GM19351 (cell line): Measurements from ENCODE around the gene ADAD2.

ENCODE experiments used
- ATAC-seq: cut with Tn5 transposase; IDR thresholded peaks from one replicate; pipeline ENCODE4 v1.9.1; 2021; ENCODE audit warnings: mild to moderate bottlenecking, moderate library complexity; ENCODE audit not compliant: unreplicated experiment

ADAD2 gene

DNA sequence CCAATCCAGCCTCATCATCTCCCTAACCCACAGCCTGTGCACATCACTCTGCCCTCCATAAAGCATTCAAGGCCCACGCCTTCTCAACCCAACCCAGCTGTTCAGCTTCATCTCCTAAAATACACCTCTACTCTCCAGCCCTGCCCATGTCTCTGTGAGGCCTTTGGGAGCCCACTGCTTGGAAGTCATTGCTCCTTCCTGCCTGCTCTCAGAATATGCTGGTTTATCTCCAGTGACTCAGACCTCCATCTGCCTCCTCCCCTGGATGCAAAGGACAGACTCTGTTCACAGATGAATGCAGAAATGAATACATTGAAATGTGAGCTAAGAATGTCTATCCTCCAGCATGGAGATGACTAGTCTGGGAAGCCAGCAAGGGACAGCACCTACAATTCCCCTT is 29.9 kb downstream of the ADAD2 start:
- no peak for ATAC-seq

DNA sequence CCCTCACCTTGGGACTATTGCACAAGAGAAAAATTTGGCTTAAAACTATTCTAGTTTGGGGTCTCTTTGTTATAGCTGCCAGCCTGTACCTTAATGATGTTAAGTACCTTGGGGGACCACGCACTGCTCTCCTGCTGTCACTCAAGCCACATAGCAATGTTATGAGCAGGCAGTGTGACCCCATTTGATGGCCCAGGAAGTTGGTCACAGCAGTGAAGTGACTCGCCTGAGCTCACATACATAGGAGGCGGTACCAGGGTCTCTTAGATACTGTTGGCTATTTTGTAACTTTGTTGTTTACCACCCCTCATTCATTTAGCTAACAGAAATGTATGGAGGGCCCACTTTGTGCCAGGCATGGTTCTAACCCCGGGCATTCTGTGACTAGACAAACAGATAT is 32.5 kb downstream of the ADAD2 start:
- ATAC-seq: no peak

DNA sequence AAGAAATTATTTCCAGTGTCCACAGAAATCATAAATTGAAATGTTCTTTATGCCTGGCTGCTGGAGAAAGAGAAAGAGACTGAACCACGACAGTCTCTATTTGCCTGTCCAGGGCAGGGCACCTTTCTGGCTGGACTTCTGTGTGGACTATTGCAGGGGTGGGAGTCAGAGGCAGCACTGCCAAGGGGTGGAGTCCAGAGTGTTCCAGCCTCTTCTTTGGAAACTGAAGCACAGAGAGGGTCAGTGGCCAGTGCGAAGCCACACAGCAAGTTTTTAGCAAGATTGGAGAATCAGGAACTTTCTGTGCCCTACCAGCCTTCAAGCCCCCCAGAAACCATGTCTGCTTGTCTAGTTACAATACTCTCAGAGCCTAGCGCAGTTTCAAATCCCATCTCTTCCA is 33.6 kb downstream of the ADAD2 start:
- no peak for ATAC-seq

DNA sequence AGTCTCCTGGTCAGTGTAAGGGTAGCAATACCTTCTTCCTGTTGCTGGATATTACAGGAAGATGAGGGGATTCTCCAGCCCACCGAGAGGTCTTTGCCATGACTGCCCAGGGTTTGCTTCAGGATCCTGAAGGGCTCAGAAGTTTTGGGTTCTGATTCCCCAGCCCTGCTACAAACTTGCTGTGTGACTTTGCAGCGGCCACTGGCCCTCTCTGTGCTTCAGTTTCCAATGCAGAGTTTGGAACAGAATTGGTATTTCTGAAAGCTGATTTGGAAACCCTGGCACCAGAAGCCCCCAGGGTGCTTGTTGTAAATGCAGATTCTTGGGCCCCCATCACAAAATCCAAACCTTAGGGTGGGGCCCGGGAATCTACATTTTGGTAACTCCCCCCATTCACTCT is 34.2 kb downstream of the ADAD2 start:
- ATAC-seq: no peak

DNA sequence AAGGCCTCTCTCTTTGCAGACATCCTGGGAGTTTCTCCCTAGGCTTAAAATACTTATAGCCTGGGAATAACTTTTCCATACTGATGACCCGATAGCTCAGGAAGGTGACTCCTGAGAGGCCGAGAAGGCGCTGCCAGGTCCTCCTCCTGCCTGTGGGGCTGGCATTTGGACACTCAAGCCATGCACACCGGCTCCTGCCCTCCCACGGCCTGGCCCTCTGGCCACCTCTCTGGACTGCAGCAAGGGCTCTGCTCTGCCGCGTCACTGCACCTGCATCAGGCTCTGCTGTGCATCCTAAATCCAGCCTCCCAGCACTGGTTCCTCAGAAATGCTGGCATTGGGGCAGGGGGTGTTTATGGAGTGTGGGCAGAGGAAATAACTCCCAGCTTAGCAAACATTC is 34.6 kb downstream of the ADAD2 start:
- ATAC-seq: no peak

DNA sequence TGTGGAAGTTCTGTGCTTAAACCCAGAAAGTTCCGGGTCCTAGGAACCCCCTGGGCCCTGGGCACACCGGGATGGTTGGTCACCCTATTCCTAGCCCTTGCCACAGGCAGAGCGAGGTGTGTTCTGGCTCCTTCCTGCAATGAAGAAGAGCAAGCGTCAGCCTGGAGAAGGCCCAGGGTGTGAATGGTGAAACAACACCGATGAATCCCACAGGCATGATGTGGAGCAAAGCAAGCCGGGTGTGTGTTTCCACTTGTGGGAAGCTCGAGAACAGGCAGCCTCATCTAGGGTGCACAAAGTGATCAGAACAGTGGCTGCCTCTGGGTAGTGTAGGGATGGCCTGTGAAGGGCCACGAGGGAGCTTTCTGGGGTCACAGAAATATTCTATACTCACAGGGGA is 35.1 kb downstream of the ADAD2 start:
- no peak for ATAC-seq

DNA sequence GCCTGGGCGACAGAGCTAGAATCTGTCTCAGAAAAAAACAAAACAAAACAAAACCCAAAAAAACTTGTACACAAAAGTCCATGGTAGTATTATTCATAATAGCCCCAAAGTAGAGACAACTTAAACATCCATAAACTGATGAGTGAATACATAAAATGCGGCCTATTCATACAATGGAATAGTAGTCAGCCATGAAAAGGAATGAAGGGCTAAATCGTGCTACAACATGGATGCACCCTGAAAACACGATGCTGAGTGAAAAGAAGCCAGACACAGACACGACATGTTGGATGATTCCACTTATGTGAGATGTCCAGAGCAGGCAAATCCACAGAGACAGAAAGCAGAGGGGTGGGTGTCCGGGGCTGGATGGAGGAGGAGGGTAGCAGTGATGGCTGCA is 36.6 kb downstream of the ADAD2 start:
- no peak for ATAC-seq

DNA sequence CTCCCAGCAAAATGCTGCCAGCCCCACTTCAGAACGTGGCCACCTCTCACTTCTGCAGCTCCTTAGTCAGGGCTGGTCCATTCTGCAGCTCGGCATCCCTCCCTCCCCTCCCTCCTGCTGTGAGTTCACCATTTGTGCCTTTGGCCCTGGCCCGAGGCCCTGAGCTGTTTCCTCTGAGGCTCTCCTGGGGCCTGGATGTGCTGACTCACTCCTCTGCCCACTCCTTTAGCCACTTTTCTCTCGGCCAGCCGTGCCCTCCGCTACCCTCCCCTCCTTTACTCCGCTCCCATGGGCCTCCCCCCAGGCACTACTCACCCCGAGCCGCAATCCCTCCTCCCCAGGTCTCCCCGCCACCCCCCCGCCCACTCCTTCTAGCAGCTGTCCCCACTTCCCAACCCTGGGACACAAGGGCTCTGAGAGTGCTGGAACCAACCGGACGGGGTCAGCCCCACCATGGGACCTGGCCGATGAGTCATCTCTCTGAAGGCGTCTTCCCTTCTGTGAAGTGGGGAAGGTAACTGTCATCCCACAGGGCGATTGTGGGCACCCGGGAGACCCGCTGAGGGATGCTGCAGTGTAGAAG is 37.4 kb downstream of the ADAD2 start:
- ATAC-seq: no peak

DNA sequence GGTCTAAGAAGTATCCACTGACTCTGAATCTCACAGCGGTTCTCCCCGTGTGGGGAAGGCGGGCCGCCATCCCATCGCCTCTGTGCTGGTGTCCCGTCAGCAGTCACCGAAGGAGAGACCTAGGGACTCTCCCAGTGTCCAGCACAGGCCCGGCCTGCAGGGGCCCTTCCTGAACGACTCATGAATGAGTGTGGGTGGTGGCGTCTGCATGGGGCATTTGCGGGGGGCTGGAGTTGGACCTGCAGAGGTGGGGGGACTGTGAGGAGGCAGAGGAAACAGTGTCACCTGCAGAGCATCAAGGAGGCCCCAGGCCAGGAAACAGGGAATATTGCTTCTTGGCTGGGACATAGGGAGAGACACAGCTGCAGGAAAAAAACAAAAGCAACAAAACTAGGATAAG is 38.5 kb downstream of the ADAD2 start:
- ATAC-seq: no peak

DNA sequence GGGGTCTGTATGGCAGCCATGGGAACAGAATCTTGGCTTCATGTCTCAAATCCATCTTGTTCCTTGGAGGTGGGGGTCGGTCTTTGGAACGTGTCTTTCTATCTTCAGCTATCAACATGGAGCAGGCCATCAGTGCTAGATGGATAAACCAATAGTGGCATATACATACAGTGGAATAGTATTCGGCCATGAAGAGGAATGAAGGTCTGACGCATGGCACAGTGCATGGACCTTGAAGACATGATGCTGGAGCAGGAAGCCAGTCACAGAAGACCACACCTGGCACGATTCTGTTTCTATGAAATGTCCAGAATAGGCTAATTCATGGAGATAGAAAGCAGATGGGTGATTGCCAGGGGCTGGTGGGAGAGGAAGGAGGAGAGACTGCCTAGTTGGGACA is 41.1 kb downstream of the ADAD2 start:
- ATAC-seq: no peak

DNA sequence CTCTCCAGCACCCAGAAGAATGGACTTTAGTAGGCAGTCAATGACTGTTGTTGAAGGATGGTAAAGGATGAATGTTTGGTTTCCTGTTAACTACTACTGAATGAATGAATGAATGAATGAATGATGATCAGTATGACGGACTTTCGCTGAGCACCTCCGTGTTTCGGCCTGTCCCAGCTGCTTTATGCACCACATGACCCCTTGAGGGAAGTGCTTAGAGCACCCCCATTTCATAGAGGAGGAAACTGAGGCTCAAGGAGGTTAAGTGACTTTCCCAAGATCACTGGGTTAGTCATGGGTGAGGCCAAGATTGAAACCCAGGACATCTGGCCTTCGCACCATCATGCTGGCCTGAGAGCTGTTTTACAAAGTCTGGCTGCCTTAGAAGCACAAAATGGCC is 42.0 kb downstream of the ADAD2 start:
- ATAC-seq: no peak

DNA sequence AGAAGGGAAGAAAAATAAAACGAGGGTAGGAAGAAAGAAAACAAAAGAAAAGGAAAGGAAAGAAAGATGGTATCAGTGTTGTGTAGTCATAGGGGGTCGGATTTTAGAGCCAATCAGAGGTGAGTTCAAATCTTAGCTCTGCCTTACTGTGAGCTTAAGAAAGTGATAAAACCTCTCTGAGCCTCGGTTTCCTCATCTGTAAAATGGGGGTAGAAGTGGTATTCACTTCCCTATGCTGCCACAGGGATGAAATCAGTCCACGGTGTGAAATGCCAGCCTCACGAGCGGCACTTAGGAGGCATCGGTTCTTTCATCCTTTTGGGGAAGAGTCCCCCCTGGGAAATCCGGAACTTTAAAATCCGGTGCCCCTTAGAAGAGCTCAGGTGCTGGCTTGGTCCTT is 42.8 kb downstream of the ADAD2 start:
- ATAC-seq: no peak

DNA sequence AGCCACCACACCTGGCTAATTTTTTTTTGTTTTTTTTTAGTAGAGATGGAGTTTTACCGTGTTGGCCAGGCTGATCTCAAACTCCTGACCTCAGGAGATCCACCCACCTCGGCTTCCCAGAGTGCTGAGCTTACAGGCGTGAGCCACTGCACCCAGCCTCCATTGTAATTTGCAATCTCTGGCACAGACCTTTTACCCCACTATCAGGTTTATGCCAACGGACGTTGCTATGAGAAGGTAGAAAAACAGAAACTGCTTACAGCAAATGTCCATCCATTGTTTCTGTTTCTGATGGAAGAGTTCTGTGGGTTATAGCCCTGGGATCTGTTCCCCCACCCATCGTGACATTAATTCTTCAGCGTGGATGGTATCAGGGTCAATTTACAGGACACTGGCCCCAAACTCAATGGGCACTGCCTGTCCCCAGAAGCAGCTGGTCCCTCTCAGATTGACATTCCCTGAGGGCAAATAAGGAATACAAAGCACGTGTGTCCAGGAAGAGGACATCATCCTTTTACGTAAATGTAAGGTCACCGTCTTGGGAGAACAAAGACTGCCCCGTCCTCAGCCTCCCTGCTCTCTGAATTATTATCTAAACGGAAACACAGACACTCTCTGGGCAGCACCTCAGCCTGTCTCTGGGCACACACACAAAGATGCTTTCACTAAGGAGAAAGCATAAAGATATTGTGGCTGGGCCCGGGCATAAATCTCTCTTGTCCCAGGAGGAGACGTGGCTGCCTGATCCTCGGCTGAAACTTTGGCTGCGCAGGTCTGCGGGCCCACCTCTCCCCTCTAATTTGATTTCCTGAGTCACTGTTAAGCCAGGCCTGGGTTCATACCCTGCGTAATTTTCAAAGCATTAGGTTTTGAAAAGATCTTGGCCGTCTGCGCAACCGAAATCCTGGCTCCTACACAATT is 43.6 kb downstream of the ADAD2 start:
- ATAC-seq: no peak

DNA sequence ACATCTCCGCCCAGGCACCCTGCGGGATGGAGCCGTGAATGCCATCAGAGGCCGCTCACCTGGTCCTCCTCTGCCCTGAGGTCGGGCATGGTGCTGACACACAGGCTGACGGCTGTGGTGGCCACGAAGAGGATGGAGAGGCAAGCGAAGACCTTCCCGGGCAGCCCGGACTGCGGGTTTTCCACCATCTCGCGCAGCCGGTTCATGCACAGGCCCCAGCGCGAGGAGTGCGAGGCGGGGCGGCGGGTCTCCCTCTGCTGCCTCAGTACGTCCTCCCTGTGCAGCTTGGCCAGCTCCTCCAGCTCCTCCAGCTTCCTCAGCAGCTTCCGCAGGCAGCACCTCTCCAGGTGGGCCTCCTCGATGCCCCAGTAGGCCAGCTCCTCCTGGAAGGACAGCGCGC is 45.7 kb downstream of the ADAD2 start:
- no peak for ATAC-seq

DNA sequence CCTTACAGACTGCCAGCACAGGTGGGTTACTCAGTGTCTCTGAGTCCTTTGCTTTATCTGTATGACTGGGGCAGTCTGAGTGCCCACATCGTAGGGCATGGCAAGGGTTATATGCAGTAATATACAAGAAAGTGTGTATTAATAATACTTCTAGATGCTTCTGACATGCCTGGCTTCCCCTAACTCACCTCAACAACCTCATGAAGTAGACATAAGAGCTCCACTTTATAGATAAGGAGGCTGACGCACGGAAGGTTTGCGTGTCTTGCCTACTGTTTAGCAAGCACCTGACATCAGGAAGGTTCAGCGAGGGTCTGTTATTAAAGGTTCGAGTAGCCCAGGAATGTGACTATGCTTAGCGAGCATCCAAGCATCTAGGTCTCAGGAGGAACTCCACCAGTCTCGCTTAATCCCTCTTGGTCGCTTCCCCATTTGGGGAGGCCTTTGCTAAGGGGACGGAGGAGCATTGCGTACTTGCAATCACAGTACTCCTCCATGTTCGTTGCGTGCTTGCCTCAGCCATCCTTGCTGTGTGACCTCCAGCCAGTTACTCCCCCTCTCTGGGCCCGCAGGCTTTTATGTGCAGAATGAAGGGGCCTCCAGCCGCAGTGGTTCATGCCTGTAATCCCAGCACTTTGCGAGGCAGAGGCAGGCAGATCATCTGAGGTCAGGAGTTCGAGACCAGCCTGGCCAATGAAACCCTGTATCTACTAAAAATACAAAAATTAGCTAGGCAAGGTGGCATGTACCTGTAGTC is 47.2 kb downstream of the ADAD2 start:
- ATAC-seq: no peak

DNA sequence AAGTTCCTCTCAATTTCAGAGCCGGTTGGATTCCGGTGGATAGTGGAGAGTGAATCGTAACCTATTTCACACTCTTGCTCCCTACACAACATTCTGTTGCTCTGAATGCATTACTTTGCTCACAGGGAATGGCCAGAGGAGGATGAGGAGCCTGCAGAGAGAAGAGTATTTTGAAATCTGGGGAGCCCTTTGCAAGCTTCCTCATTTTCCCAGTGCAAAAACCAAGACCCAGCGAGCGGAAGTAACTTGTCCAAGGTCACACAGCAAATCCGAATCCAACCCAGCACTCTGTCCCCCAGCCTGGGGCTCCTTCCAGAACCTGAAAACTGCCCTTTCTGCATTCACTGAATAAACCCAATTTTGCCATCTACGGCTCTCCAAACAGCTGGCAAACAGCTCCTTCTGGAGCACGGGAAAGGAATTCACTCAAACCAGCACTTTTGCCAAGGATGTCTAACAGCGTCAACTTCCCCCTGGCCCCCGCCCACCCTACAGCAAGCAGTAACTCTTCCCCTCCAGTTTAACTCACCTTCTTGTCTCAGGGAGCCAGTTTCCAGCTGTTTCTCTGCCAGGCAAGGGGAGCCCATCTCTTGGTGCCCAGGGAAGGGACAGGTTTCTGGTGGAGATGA is 48.3 kb downstream of the ADAD2 start:
- ATAC-seq: no peak

DNA sequence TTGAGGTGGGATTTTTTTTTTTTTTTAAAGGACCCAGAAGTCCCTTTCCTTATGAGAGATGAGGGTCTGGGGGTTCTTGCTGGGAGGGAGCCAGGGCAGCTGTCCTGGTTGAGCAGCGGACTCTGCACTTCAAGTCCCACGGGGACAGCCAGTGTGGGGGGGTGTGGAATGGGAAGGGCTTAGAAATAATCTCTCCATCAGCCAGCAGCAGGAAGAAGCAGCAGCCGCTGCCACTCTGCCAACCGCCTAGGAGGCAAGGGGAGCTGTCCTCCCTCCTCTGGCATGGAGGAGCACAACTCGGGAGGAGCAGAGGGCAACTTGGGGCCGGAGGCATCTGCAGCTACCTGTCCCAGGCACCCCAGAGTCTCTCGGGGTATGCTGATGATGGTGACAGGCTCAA is 49.0 kb downstream of the ADAD2 start, which contains the start of gene KCNG4:
Gene KCNG4 (minus strand): TSS at position 104 of the 400 bp plus-strand sequence. CDS start 2,527 bp downstream, outside the sequence.
- no peak for ATAC-seq

DNA sequence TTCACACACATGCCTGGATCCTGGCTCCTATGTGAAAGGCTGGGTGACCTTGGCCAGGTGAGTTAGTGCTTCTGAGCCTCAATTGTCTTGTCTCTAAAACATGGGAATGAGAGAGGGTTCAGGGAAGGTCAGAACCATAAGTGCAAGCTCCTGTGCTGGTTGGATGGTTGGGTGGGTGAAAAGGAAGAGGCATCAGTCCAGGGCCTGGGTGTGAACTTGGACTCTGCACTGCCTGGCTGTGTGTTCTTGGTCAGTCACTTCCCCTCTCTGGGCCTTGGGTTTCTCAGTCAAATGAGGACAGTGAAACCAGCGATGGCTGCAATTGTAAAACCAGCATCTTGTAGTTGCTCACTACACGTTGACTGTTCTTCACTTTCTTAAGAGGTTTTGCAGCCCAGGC is 49.5 kb downstream of the ADAD2 start:
- no peak for ATAC-seq

DNA sequence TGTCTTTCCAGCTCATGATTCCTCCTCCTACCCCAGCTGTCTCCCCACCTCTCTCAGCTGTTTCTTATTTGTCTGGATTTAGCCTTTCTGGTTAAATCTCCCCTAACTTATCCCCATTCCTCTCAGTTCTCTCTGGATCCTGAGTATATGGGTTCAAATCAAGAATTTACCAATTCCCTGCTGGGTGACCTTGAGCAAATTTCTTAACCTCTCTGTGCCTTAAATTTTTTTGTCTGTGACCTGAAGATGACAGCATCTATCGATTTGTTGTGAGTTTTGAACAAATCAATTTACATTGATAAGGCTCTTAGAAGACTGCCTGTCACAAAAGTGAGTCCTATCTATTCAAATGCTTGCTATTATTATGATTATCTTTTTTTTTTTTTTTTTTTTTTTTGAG is 50.8 kb downstream of the ADAD2 start:
- ATAC-seq: no peak

DNA sequence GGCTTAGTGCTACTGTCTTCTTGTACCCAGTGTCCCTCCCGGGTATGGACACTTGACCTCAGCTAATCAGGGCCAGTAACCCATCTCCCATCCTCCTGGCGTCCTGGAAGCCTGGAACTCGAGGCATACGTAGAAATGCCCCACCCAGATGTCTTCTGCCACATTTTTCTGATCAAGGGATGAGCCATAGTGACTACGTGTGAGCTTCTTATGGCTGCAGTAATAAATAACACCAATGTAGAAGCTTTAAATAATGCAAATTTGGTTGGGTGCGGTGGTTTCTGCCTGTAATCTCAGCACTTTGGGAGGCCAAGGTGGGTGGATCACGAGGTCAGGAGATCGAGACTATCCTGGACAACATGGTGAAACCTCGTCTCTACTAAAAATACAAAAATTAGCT is 51.9 kb downstream of the ADAD2 start:
- no peak for ATAC-seq

DNA sequence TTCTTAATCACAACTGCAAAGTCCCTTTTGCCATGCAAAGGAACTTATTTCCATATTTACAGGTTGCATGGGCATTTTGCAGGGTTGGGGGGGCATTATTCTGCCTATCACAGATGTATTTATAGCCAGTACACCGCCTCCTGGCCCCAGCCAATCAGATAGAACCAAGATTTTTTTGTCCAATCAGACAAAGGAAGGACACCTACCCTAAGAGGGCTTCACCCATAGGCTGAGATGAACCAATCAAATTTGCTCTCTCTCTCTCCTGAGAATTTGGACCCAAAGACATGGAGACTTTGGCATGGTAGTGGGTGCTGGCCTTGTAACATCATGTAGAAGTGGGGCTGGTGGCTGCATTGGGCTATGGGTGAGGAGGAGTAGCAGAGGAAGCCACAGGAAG is 52.8 kb downstream of the ADAD2 start:
- ATAC-seq: no peak
